ENCODE measurements around the gene MRNIP. TPM values are rescaled to one million over a fixed set of nuclear protein-coding genes. Genes with fewer than 3 reads are reported as not detected.
A peak's percentile ranks its signal among the peaks of the same experiment; 100 is the strongest.

The MRNIP gene
- total RNA-seq (100 to 1,000 TPM in 3 of 5 donors, 10 to 100 TPM in 2; 54.1 to 119 (median 112) TPM), total RNA-seq (9.9 to 140 (median 41.4) reads per million in 29 experiments)
- total RNA-seq (2013) = 59.6 TPM

GRCh38 chr5:179858586-179859427, at the start of gene MRNIP:
MRNIP (minus strand) TSS chr5:179858817; CDS start chr5:179858796, 21 bp downstream.
- Histone ChIP-seq H3K4me3 (ENCODE audit: control insufficient read depth in 1 of 2, extremely low read depth in 1 of 2, low read length in 1 of 2) (peak within 1 kb of the TSS; percentile 80 to 88), H3K27ac (ENCODE audit: low read length) (peak within 1 kb of the TSS; percentile 29), H3K27me3 (replicated peaks in 1 of 2; ENCODE audit: control insufficient read depth in 2 of 2, extremely low read depth in 1 of 2, insufficient read depth in 2 of 2, low read length in 1 of 2) (no peaks in the 10 kb centered on the region), H3K36me3 (ENCODE audit: control insufficient read depth in 2 of 2, extremely low read depth in 1 of 2, insufficient read depth in 1 of 2, low read length in 1 of 2) (peaks cover 2 to 17% of the 10 kb centered on the region in 2 donors), H3K4me1 (ENCODE audit: control insufficient read depth in 1 of 2, extremely low read depth in 1 of 2, insufficient read depth in 2 of 2, low read length in 2 of 2) (peaks cover 0 to 24% of the 10 kb centered on the region in 2 experiments), H3K9me3 (no peaks in the 10 kb centered on the region)
- POLR2A ChIA-PET = interaction anchor here (0.5 to 0.6 kb wide), 3 partner anchors 12 to 79 kb away, joined by 3 to 6 read pairs (median 3); no protein-coding TSS in a partner anchor
- no peaks in the 10 kb centered on the region for H3K9me3 Mint-ChIP-seq
- CTCF ChIA-PET = interaction anchor here (0.6 to 1.0 kb wide), 2 partner anchors 44 to 96 kb away, joined by 3 to 4 read pairs; no protein-coding TSS in a partner anchor
- 0% methylated on average over 71 of the region's 90 CpGs for WGBS (ENCODE audit: insufficient coverage)
- peak; percentile 75 to 93 (median 85) for DNase-seq
- H3K27me3 Mint-ChIP-seq = no peaks in the 10 kb centered on the region
- H3K36me3 Mint-ChIP-seq = peaks cover 6% of the 10 kb centered on the region
- H3K27ac Mint-ChIP-seq = peak within 1 kb of the TSS; percentile 92
- peak within 1 kb of the TSS; percentile 80 to 95 (median 93) for H3K4me3 Mint-ChIP-seq
- H3K4me1 Mint-ChIP-seq = peaks cover 12 to 32% (median 26%) of the 10 kb centered on the region in 3 donors
- peak; percentile 94 to 96 (median 96) for ATAC-seq (replicated peaks in 1 of 4)

- peaks cover 0 to 23% of the 10 kb centered on the region in 2 experiments for H3K4me1 ChIP-seq (ENCODE audit: control insufficient read depth in 1 of 2, extremely low read depth in 1 of 2, insufficient read depth in 2 of 2, low read length in 2 of 2)
- Mint-ChIP-seq H3K4me1 (peaks cover 21 to 30% (median 23%) of the 10 kb centered on the region in 3 donors), H3K27ac (peak within 1 kb of the TSS; percentile 52 to 89), H3K9me3 (no peaks in the 10 kb centered on the region), H3K27me3 (peaks cover 0 to 1% of the 10 kb centered on the region in 2 donors), H3K36me3 (peaks cover 14% of the 10 kb centered on the region), H3K4me3 (peak within 1 kb of the TSS; percentile 81 to 87 (median 82))
- ATAC-seq (replicated peaks in 1 of 4) (peak; percentile 90 to 95 (median 92)), DNase-seq (peak; percentile 45 to 90 (median 63))
- WGBS (ENCODE audit: insufficient coverage) = 1% methylated on average over 105 of the region's 105 CpGs
- CTCF ChIA-PET = interaction anchor here (0.5 to 1.3 kb wide), 3 partner anchors 24 to 106 kb away, joined by 3 to 6 read pairs (median 6); no protein-coding TSS in a partner anchor
- H3K27me3 ChIP-seq (replicated peaks in 1 of 2; ENCODE audit: control insufficient read depth in 2 of 2, extremely low read depth in 1 of 2, insufficient read depth in 2 of 2, low read length in 1 of 2) = peaks cover 0 to 2% of the 10 kb centered on the region in 2 experiments
- H3K4me3 ChIP-seq (ENCODE audit: control insufficient read depth in 1 of 2, extremely low read depth in 1 of 2, low read length in 1 of 2) = peak within 1 kb of the TSS; percentile 55 to 58
- H3K36me3 ChIP-seq (ENCODE audit: control insufficient read depth in 2 of 2, extremely low read depth in 1 of 2, insufficient read depth in 1 of 2, low read length in 1 of 2) = peaks cover 1 to 14% of the 10 kb centered on the region in 2 donors
- POLR2A ChIA-PET = interaction anchor here (0.5 to 0.7 kb wide), 2 partner anchors 38 to 730 kb away, joined by 3 to 6 read pairs; no protein-coding TSS in a partner anchor
- H3K9me3 ChIP-seq = no peaks in the 10 kb centered on the region
- peak within 1 kb of the TSS; percentile 41 for H3K27ac ChIP-seq (ENCODE audit: low read length)
Observed at GRCh38 chr5:179907556-179908324, 49.1 kb upstream of the MRNIP start, which contains the start of gene TBC1D9B. TBC1D9B (minus strand) TSS chr5:179907897; CDS start chr5:179907821, 76 bp downstream.

- no peaks in the 10 kb centered on the region for H3K27me3 Mint-ChIP-seq
- H3K36me3 ChIP-seq (ENCODE audit: control insufficient read depth in 2 of 2, extremely low read depth in 1 of 2, insufficient read depth in 1 of 2, low read length in 1 of 2) = peaks cover 2 to 18% of the 10 kb centered on the region in 2 donors
- H3K9me3 ChIP-seq = no peaks in the 10 kb centered on the region
- ChIA-PET CTCF (no interaction called here), POLR2A (no interaction called here)
- H3K4me3 ChIP-seq (ENCODE audit: control insufficient read depth in 1 of 2, extremely low read depth in 1 of 2, low read length in 1 of 2) = peak overlapping the region; percentile 55 to 58
- DNase-seq (peak in 18 of 35 experiments; percentile 12 to 43 (median 18)), ATAC-seq (replicated peaks in 1 of 4) (peak; percentile 27 to 42 (median 38))
- WGBS (ENCODE audit: insufficient coverage) = 22% methylated on average over 50 of the region's 50 CpGs
- H3K4me1 Mint-ChIP-seq = peaks cover 21 to 31% (median 23%) of the 10 kb centered on the region in 3 donors
- H3K9me3 Mint-ChIP-seq = no peaks in the 10 kb centered on the region
- peaks cover 0 to 23% of the 10 kb centered on the region in 2 experiments for H3K4me1 ChIP-seq (ENCODE audit: control insufficient read depth in 1 of 2, extremely low read depth in 1 of 2, insufficient read depth in 2 of 2, low read length in 2 of 2)
- peak overlapping the region; percentile 41 for H3K27ac ChIP-seq (ENCODE audit: low read length)
- H3K27me3 ChIP-seq (replicated peaks in 1 of 2; ENCODE audit: control insufficient read depth in 2 of 2, extremely low read depth in 1 of 2, insufficient read depth in 2 of 2, low read length in 1 of 2) = peaks cover 0 to 2% of the 10 kb centered on the region in 2 experiments
- H3K27ac Mint-ChIP-seq = peak overlapping the region; percentile 52 to 73
- peaks cover 15% of the 10 kb centered on the region for H3K36me3 Mint-ChIP-seq
- H3K4me3 Mint-ChIP-seq = peak overlapping the region; percentile 81 to 87 (median 82)
Observed at GRCh38 chr5:179906795-179907555, 48.4 kb upstream of the MRNIP start.

DNA sequence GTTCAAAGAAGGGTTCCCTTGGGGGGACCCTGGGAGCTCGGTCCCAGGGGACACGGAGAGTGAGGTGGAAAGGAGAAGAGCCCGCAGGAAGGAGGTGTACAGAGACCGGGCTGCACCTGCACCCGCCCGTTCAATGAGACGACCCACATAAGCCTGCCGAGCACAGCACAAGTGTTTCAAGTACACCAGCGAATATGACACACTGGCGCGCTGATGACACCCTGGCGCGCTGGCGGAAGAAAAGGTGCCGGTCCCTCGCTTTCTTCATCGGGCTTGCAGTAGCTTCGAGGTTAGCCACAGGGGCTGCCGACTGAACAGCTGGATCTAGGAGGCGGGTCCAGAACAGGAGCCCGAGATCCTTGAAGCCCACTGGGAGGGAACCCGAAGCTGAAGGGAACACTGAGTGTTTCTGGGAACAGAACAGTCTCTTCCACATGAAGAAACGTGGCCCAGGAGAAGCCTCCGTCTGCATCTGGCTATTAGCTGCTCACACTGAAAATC, 47.7 kb upstream of the MRNIP start:
- peak overlapping the region; percentile 55 to 58 for H3K4me3 ChIP-seq (ENCODE audit: control insufficient read depth in 1 of 2, extremely low read depth in 1 of 2, low read length in 1 of 2)
- peaks cover 2 to 18% of the 10 kb centered on the region in 2 donors for H3K36me3 ChIP-seq (ENCODE audit: control insufficient read depth in 2 of 2, extremely low read depth in 1 of 2, insufficient read depth in 1 of 2, low read length in 1 of 2)
- Mint-ChIP-seq H3K27me3 (no peaks in the 10 kb centered on the region), H3K4me3 (peak overlapping the region; percentile 81 to 87 (median 82)), H3K36me3 (peaks cover 17% of the 10 kb centered on the region), H3K4me1 (peaks cover 23 to 33% (median 25%) of the 10 kb centered on the region in 3 donors), H3K27ac (peak overlapping the region; percentile 17 to 64), H3K9me3 (no peaks in the 10 kb centered on the region)
- WGBS (ENCODE audit: insufficient coverage) = 87% methylated on average over 24 of the region's 24 CpGs
- no peak for ATAC-seq (replicated peaks in 1 of 4)
- H3K27ac ChIP-seq (ENCODE audit: low read length) = no peak overlapping the region
- no peaks in the 10 kb centered on the region for H3K9me3 ChIP-seq
- CTCF ChIA-PET = no interaction called here
- DNase-seq = peak in 2 of 35 experiments; percentile 7 to 14
- H3K27me3 ChIP-seq (replicated peaks in 1 of 2; ENCODE audit: control insufficient read depth in 2 of 2, extremely low read depth in 1 of 2, insufficient read depth in 2 of 2, low read length in 1 of 2) = peaks cover 0 to 2% of the 10 kb centered on the region in 2 experiments
- peaks cover 0 to 23% of the 10 kb centered on the region in 2 experiments for H3K4me1 ChIP-seq (ENCODE audit: control insufficient read depth in 1 of 2, extremely low read depth in 1 of 2, insufficient read depth in 2 of 2, low read length in 2 of 2)
- POLR2A ChIA-PET = no interaction called here

GRCh38 chr5:179905161-179905560, 46.5 kb upstream of the MRNIP start:
- WGBS (ENCODE audit: insufficient coverage) = 97% methylated on average over 6 of the region's 8 CpGs
- Mint-ChIP-seq H3K36me3 (peaks cover 17% of the 10 kb centered on the region), H3K4me1 (peaks cover 23 to 33% (median 25%) of the 10 kb centered on the region in 3 donors), H3K27ac (no peak overlapping the region), H3K4me3 (no peak overlapping the region), H3K9me3 (no peaks in the 10 kb centered on the region), H3K27me3 (no peaks in the 10 kb centered on the region)
- H3K4me3 ChIP-seq (ENCODE audit: control insufficient read depth in 1 of 2, extremely low read depth in 1 of 2, low read length in 1 of 2) = no peak overlapping the region
- H3K9me3 ChIP-seq = no peaks in the 10 kb centered on the region
- POLR2A ChIA-PET = interaction anchor here in 1 of 2 donors (0.5 kb wide), 1 partner anchor 305 kb away, joined by 3 read pairs; no protein-coding TSS in a partner anchor
- DNase-seq (no peak), ATAC-seq (replicated peaks in 1 of 4) (no peak)
- no peak overlapping the region for H3K27ac ChIP-seq (ENCODE audit: low read length)
- peaks cover 0 to 2% of the 10 kb centered on the region in 2 experiments for H3K27me3 ChIP-seq (replicated peaks in 1 of 2; ENCODE audit: control insufficient read depth in 2 of 2, extremely low read depth in 1 of 2, insufficient read depth in 2 of 2, low read length in 1 of 2)
- peaks cover 2 to 20% of the 10 kb centered on the region in 2 donors for H3K36me3 ChIP-seq (ENCODE audit: control insufficient read depth in 2 of 2, extremely low read depth in 1 of 2, insufficient read depth in 1 of 2, low read length in 1 of 2)
- peaks cover 0 to 23% of the 10 kb centered on the region in 2 experiments for H3K4me1 ChIP-seq (ENCODE audit: control insufficient read depth in 1 of 2, extremely low read depth in 1 of 2, insufficient read depth in 2 of 2, low read length in 2 of 2)
- CTCF ChIA-PET = no interaction called here

Data from T-cell (primary cell).